HCT116 (cell line): ENCODE data around the gene RAPGEFL1. TPM values are rescaled to one million over a fixed set of nuclear protein-coding genes. Genes with fewer than 3 reads are reported as not detected.
A peak's percentile ranks its signal among the peaks of the same experiment; 100 is the strongest.

Source experiments
- ATAC-seq: fragments of 200-7000 bp; cut with Tn5 transposase; 2 replicates; pipeline ENCODE4 v1.9.1; 2020; ENCODE audit warnings: mild to moderate bottlenecking, moderate library complexity
- BruUV-seq: library from RNA; stranded (reverse); fragments of 400-500 nt; replicated peaks from 2 replicates; lab custom pipeline; 2021; lab: Mats Ljungman, UMichigan
- CTCF ChIA-PET: fragments of 300-600 bp; sonication (Branson Sonifier 250); formaldehyde crosslinking; loops from one replicate; lab custom pipeline; 2021; ENCODE audit warnings: antibody characterized with exemption; lab: Charles Lee
- POLR2A ChIA-PET: fragments of 300-600, 350-600 bp; sonication (Branson Sonifier 250); formaldehyde crosslinking; loops from one replicate; lab custom pipeline; 2021; ENCODE audit warnings: antibody characterized with exemption; lab: Charles Lee
- RAD21 ChIA-PET, 2 experiments: fragments of 300-600 bp; sonication (Branson Sonifier 250); formaldehyde crosslinking; loops; one replicate each; lab custom pipeline; 2023; ENCODE audit warnings: low total read pairs in 2 of 2; ENCODE audit not compliant: uncharacterized antibody in 2 of 2, unreplicated experiment in 2 of 2, low non-redundant PET in 1 of 2; lab: Charles Lee
- DNase-seq: peaks from one replicate; pipeline ENCODE4 v3.0.0-alpha.2; 2010; ENCODE audit warnings: low read depth, low spot score
- H2AFZ ChIP-seq: fragments of 200-600 bp; shearing (Covaris generic), sonication (generic); 2 replicates; pipeline ENCODE4 v1.6.1; 2017; ENCODE audit warnings: low read depth, mixed run types, mixed read lengths, antibody characterized with exemption, low read length; ENCODE audit not compliant: poor library complexity, severe bottlenecking
- H3K27ac ChIP-seq: 2 replicates; pipeline ENCODE4 v1.5.1; 2012; ENCODE audit warnings: low read depth, low read length
- H3K27me3 ChIP-seq: fragments of 200-600 bp; sonication (generic); 2 replicates; pipeline ENCODE4 v1.6.1; 2016; ENCODE audit warnings: mixed run types, low read length, mixed read lengths; ENCODE audit not compliant: insufficient read depth
- H3K36me3 ChIP-seq, 2 experiments: fragments of 200-500 bp in 1 of 2; fragments of 200-600 bp in 1 of 2; sonication (Bioruptor generic) in 1 of 2; sonication (generic) in 1 of 2; 2 replicates each; pipeline versions ENCODE4 v1.5.1 to v1.6.1; 2014 to 2016; ENCODE audit warnings: low read length in 2 of 2, inconsistent platforms in 1 of 2, mixed read lengths in 1 of 2, mixed run types in 1 of 2; ENCODE audit not compliant: insufficient read depth in 2 of 2, control insufficient read depth in 1 of 2
- H3K4me1 ChIP-seq, 2 experiments: fragments of 200-600 bp in 1 of 2; sonication (generic) in 1 of 2; 2 replicates each; pipeline versions ENCODE4 v1.5.1 to v1.6.1; 2012 to 2017; ENCODE audit warnings: low read length in 2 of 2, inconsistent platforms in 1 of 2, mild to moderate bottlenecking in 1 of 2, mixed read lengths in 1 of 2, mixed run types in 1 of 2, moderate library complexity in 1 of 2; ENCODE audit not compliant: insufficient read depth in 2 of 2, control insufficient read depth in 1 of 2
- H3K4me2 ChIP-seq: fragments of 200-600 bp; sonication (generic); 2 replicates; pipeline ENCODE4 v1.6.1; 2017; ENCODE audit warnings: mixed run types, low read length, mixed read lengths
- H3K4me3 ChIP-seq, 2 experiments: fragments of 200-600 bp in 1 of 2; sonication (generic) in 1 of 2; replicated peaks in 1 of 2; 2 replicates each; pipeline ENCODE4 v1.5.1; 2011 to 2016; ENCODE audit warnings: low read length in 2 of 2, control low read depth in 1 of 2, low read depth in 1 of 2, mild to moderate bottlenecking in 1 of 2, mixed read lengths in 1 of 2, mixed run types in 1 of 2
- H3K79me2 ChIP-seq: fragments of 200-600 bp; sonication (generic); 2 replicates; pipeline ENCODE4 v1.6.1; 2017; ENCODE audit warnings: mild to moderate bottlenecking, mixed run types, low read length, moderate library complexity, mixed read lengths; ENCODE audit not compliant: insufficient read depth
- H3K9ac ChIP-seq: fragments of 200-600 bp; sonication (generic); 2 replicates; pipeline ENCODE4 v1.6.1; 2016; ENCODE audit warnings: low read length, mixed read lengths
- H3K9me2 ChIP-seq: fragments of 200-600 bp; sonication (generic), shearing (Covaris generic); 2 replicates; pipeline ENCODE4 v1.6.1; 2017; ENCODE audit warnings: mixed run types, mild to moderate bottlenecking, moderate library complexity; ENCODE audit not compliant: insufficient read depth
- H3K9me3 ChIP-seq, 2 experiments: fragments of 200-500 bp in 1 of 2; fragments of 200-600 bp in 1 of 2; sonication (Bioruptor generic) in 1 of 2; sonication (generic) in 1 of 2; 2 replicates each; pipeline ENCODE4 v1.6.1; 2014 to 2017; ENCODE audit warnings: low read length in 2 of 2, mixed read lengths in 2 of 2, inconsistent platforms in 1 of 2, low read depth in 1 of 2, mild to moderate bottlenecking in 1 of 2, mixed run types in 1 of 2, moderate library complexity in 1 of 2; ENCODE audit not compliant: control insufficient read depth in 1 of 2, insufficient read depth in 1 of 2
- H4K20me1 ChIP-seq: fragments of 200-600 bp; sonication (generic), shearing (Covaris generic); 2 replicates; pipeline ENCODE4 v1.6.1; 2017; ENCODE audit warnings: mixed run types, mild to moderate bottlenecking, moderate library complexity; ENCODE audit not compliant: insufficient read depth
- ATF3 ChIP-seq: IDR thresholded peaks from 2 replicates; pipeline ENCODE4 v1.6.1; 2012
- CBX3 ChIP-seq: IDR thresholded peaks from 2 replicates; pipeline ENCODE4 v1.6.1; 2012; ENCODE audit warnings: low read depth
- CEBPB ChIP-seq: IDR thresholded peaks from 2 replicates; pipeline ENCODE4 v1.6.1; 2012; ENCODE audit warnings: low read depth
- ELF1 ChIP-seq: IDR thresholded peaks from 2 replicates; pipeline ENCODE4 v1.6.1; 2012; ENCODE audit warnings: low read depth, borderline replicate concordance
- EZH2 ChIP-seq: fragments of 200-600 bp; sonication (generic); IDR thresholded peaks from 2 replicates; pipeline ENCODE4 v1.6.1; 2017; ENCODE audit warnings: antibody characterized with exemption, mixed run types
- MAX ChIP-seq: IDR thresholded peaks from 2 replicates; pipeline ENCODE4 v1.6.1; 2012
- POLR2A ChIP-seq: IDR thresholded peaks from 2 replicates; pipeline ENCODE4 v1.7.0; 2011; ENCODE audit warnings: borderline replicate concordance; ENCODE audit not compliant: insufficient read depth, insufficient read length; ENCODE audit errors: extremely low read depth
- POLR2AphosphoS5 ChIP-seq: IDR thresholded peaks from 2 replicates; pipeline ENCODE4 v1.6.1; 2011; ENCODE audit warnings: mild to moderate bottlenecking, low read depth, low read length, moderate library complexity
- RAD21 ChIP-seq: IDR thresholded peaks from 2 replicates; pipeline ENCODE4 v1.6.1; 2012; ENCODE audit warnings: low read depth, mild to moderate bottlenecking
- SIN3A ChIP-seq: IDR thresholded peaks from 2 replicates; pipeline ENCODE4 v1.6.1; 2012; ENCODE audit warnings: low read depth
- SP1 ChIP-seq: IDR thresholded peaks from 2 replicates; pipeline ENCODE4 v1.6.1; 2012; ENCODE audit warnings: low read depth
- SRF ChIP-seq: IDR thresholded peaks from 2 replicates; pipeline ENCODE4 v1.6.1; 2012; ENCODE audit warnings: low read depth
- TCF7L2 ChIP-seq: IDR thresholded peaks from 2 replicates; pipeline ENCODE4 v1.7.0; 2011; ENCODE audit warnings: borderline replicate concordance, inconsistent platforms; ENCODE audit not compliant: insufficient read depth, insufficient read length; ENCODE audit errors: extremely low read depth
- YY1 ChIP-seq: IDR thresholded peaks from 2 replicates; pipeline ENCODE4 v1.6.1; 2011; ENCODE audit warnings: low read length, low read depth, moderate library complexity, mild to moderate bottlenecking; ENCODE audit not compliant: insufficient replicate concordance; ENCODE audit errors: extremely low read depth
- ZNF274 ChIP-seq: fragments of 200-500 bp; sonication (Bioruptor generic); IDR thresholded peaks from 2 replicates; pipeline ENCODE4 v1.6.1; 2014; ENCODE audit warnings: mild to moderate bottlenecking, low read depth, low read length, inconsistent platforms
- intact Hi-C: fragments of 100-400 bp; cut with micrococcal nuclease; formaldehyde crosslinking; loops from 2 replicates; pipeline ENCODE4 v1.10.0; 2022
- total RNA-seq: library from RNA; stranded (reverse); gene quantifications from one replicate; pipeline ENCODE4 v1.2.1, GENCODE V29; 2021; ENCODE audit not compliant: unreplicated experiment

The RAPGEFL1 gene
- total RNA-seq, 1 experiment from 2014 or later = 9.7 TPM

GRCh38 chr17:40181205-40181604, 3.9 kb downstream of the RAPGEFL1 start:
- peaks cover 0 to 9% of the 10 kb centered on the region in 2 experiments; a peak in 1 of 4 replicates for H3K36me3 ChIP-seq

GRCh38 chr17:40182606-40183005, 5.3 kb downstream of the RAPGEFL1 start:
- BruUV-seq = no TSS peak
- H3K4me2 ChIP-seq = no peak overlapping the region
- H2AFZ ChIP-seq = no peak overlapping the region
- ChIA-PET CTCF (no interaction called here), POLR2A (no interaction called here), RAD21 (no interaction called here)
- no peak for TF ChIP-seq ELF1
- TF ChIP-seq SP1 = no peak
- TF ChIP-seq YY1 = no peak
- no peak for TF ChIP-seq ZNF274
- no peak for TF ChIP-seq CEBPB
- TF ChIP-seq SRF = no peak
- no peak for TF ChIP-seq EZH2
- no peak for TF ChIP-seq ATF3
- TF ChIP-seq SIN3A = no peak
- no peak for TF ChIP-seq RAD21
- TF ChIP-seq POLR2AphosphoS5 = no peak
- TF ChIP-seq TCF7L2 = no peak
- no peak for TF ChIP-seq MAX
- H3K79me2 ChIP-seq = no peaks in the 10 kb centered on the region
- DNase-seq = no peak
- H3K9ac ChIP-seq = no peak overlapping the region
- intact Hi-C loops = no loop called here
- peaks cover 40 to 46% of the 10 kb centered on the region in 2 experiments for H3K4me1 ChIP-seq
- no peak for ATAC-seq
- no peaks in the 10 kb centered on the region for H3K9me3 ChIP-seq
- 0 out of 4 replicates have a peak, but pooled peaks cover 0 to 3% of the 10 kb centered on the region in 2 experiments for H3K36me3 ChIP-seq
- no peak overlapping the region for H3K4me3 ChIP-seq
- H3K9me2 ChIP-seq = no peaks in the 10 kb centered on the region
- no peak overlapping the region for H3K27ac ChIP-seq
- H4K20me1 ChIP-seq = no peaks in the 10 kb centered on the region
- H3K27me3 ChIP-seq = no peaks in the 10 kb centered on the region

More at GRCh38 chr17:40181205-40181604, 3.9 kb downstream of the RAPGEFL1 start:
- H3K9me3 ChIP-seq = no peaks in the 10 kb centered on the region
- no peak overlapping the region for H3K4me3 ChIP-seq
- peak overlapping the region; percentile 86 for H3K27ac ChIP-seq
- no peaks in the 10 kb centered on the region for H4K20me1 ChIP-seq
- intact Hi-C loops = no loop called here
- ATAC-seq = no peak
- peak overlapping the region; percentile 62 for H3K9ac ChIP-seq
- ChIA-PET POLR2A (no interaction called here), CTCF (interaction anchor here (0.7 kb wide), 1 partner anchor 28 kb away, joined by 4 read pairs; no protein-coding TSS in a partner anchor), RAD21 (no interaction called here)
- no peaks in the 10 kb centered on the region for H3K27me3 ChIP-seq
- peak overlapping the region; percentile 73 for H3K4me2 ChIP-seq
- peaks cover 49 to 59% of the 10 kb centered on the region in 2 experiments for H3K4me1 ChIP-seq
- no peaks in the 10 kb centered on the region for H3K9me2 ChIP-seq
- H3K79me2 ChIP-seq = no peaks in the 10 kb centered on the region
- TF ChIP-seq POLR2A (no peak), CBX3 (no peak), SRF (no peak)
- H2AFZ ChIP-seq = no peak overlapping the region
- no peak for DNase-seq
- BruUV-seq = no TSS peak
